ENCODE results near the gene SKI.

GRCh38 chr1:2277741-2278488 lies 49.8 kb downstream of the SKI start:
- TF ChIP-seq TARDBP (IDR thresholded peaks at IDR 0.05), result no peak
- TF ChIP-seq BHLHE40 (IDR thresholded peaks at IDR 0.05; ENCODE audit: borderline replicate concordance), result no peak
- no peak for TF ChIP-seq ELF4 (IDR thresholded peaks at IDR 0.05)
- TF ChIP-seq FOXA1 (IDR thresholded peaks at IDR 0.05), result no peak
- TF ChIP-seq HDGF (IDR thresholded peaks at IDR 0.05; ENCODE audit: borderline replicate concordance), result no peak
- TF ChIP-seq SUZ12 (IDR thresholded peaks at IDR 0.05), result no peak
- TF ChIP-seq, protein P1, sequence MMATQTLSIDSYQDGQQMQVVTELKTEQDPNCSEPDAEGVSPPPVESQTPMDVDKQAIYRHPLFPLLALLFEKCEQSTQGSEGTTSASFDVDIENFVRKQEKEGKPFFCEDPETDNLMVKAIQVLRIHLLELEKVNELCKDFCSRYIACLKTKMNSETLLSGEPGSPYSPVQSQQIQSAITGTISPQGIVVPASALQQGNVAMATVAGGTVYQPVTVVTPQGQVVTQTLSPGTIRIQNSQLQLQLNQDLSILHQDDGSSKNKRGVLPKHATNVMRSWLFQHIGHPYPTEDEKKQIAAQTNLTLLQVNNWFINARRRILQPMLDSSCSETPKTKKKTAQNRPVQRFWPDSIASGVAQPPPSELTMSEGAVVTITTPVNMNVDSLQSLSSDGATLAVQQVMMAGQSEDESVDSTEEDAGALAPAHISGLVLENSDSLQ (IDR thresholded peaks at IDR 0.05), result no peak
- TF ChIP-seq ZNF384 (IDR thresholded peaks at IDR 0.05), result no peak
- no peak for TF ChIP-seq CTBP1 (IDR thresholded peaks at IDR 0.05; ENCODE audit: borderline replicate concordance)
- no peak for TF ChIP-seq SP1 (IDR thresholded peaks at IDR 0.05)
